Measurements from ENCODE around the gene PLAAT4.

DNA sequence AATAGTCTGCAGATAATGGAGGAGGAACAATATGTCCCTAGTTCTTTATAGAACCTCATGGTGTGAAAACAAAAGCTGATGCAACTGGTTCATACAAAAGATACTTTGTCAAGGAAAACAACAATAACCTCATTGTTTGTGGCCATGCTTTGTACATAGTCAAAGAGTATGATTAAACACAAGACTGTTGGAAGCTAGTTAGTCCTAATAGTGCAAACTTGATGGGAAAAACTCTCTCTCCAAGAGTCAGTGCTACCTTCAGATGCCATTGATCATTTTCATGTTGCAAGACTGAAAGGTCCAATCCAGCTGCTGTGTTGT lies 46.7 kb downstream of the PLAAT4 start:
- TF ChIP-seq CTCF (conservative IDR thresholded peaks at IDR 0.05; ENCODE audit: low read length) (no peak), EZH2phosphoT487 (IDR thresholded peaks at IDR 0.05; ENCODE audit: borderline replicate concordance, low read depth, low read length) (no peak)

Data from OCI-LY7 (cell line).